ENCODE data around the gene JAZF1.

Gene JAZF1

GRCh38 chr7:28157076-28157745, 23.4 kb downstream of the JAZF1 start:
- H3K4me1 ChIP-seq (ENCODE audit: low read length): peaks cover 40% of the 10 kb centered on the region
- no peak overlapping the region for H2AFZ ChIP-seq (ENCODE audit: low read length)
- no peak for DNase-seq
- no peak for TF ChIP-seq CTCF (IDR thresholded peaks at IDR 0.05; ENCODE audit: low read length)
- TF ChIP-seq EZH2phosphoT487 (IDR thresholded peaks at IDR 0.05; ENCODE audit: low read length): no peak
- no peak for TF ChIP-seq EZH2 (optimal IDR thresholded peaks at IDR 0.05; ENCODE audit: low read depth, low read length)
- H3K27ac ChIP-seq (ENCODE audit: low read length): no peak overlapping the region
- H3K9me3 ChIP-seq (replicated peaks; ENCODE audit: insufficient read depth, low read length): no peaks in the 10 kb centered on the region
- peaks cover 15% of the 10 kb centered on the region for H3F3A ChIP-seq (ENCODE audit: insufficient read depth, low read length)
- H3K9ac ChIP-seq (ENCODE audit: low read length): no peak overlapping the region
- H3K27me3 ChIP-seq (replicated peaks; ENCODE audit: insufficient read depth, low read length): peaks cover 35% of the 10 kb centered on the region
- H3K36me3 ChIP-seq (replicated peaks; ENCODE audit: insufficient read depth, low read length): no peaks in the 10 kb centered on the region
- no peaks in the 10 kb centered on the region for H3K9me2 ChIP-seq (replicated peaks; ENCODE audit: insufficient read depth, low read length)
- H4K20me1 ChIP-seq (ENCODE audit: insufficient read depth, low read length): no peaks in the 10 kb centered on the region; the same call in 1 of the 2 replicates
- H3K79me2 ChIP-seq (ENCODE audit: low read length): 0 out of 2 replicates have a peak, but pooled peaks cover 2% of the 10 kb centered on the region
- H3K4me2 ChIP-seq (ENCODE audit: low read depth, low read length): no peak overlapping the region
- no peak overlapping the region for H3K4me3 ChIP-seq (ENCODE audit: low read length)

GRCh38 chr7:28156401-28156800, 24.2 kb downstream of the JAZF1 start:
- 0 out of 2 replicates have a peak, but pooled peaks cover 2% of the 10 kb centered on the region for H3K79me2 ChIP-seq (ENCODE audit: low read length)
- TF ChIP-seq EZH2 (optimal IDR thresholded peaks at IDR 0.05; ENCODE audit: low read depth, low read length) (no peak), CTCF (IDR thresholded peaks at IDR 0.05; ENCODE audit: low read length) (no peak), EZH2phosphoT487 (IDR thresholded peaks at IDR 0.05; ENCODE audit: low read length) (no peak)
- no peak overlapping the region for H3K9ac ChIP-seq (ENCODE audit: low read length)
- H3K4me1 ChIP-seq (ENCODE audit: low read length): peaks cover 44% of the 10 kb centered on the region
- H3F3A ChIP-seq (ENCODE audit: insufficient read depth, low read length): peaks cover 19% of the 10 kb centered on the region
- no peak overlapping the region for H3K4me2 ChIP-seq (ENCODE audit: low read depth, low read length)
- H3K9me3 ChIP-seq (replicated peaks; ENCODE audit: insufficient read depth, low read length): no peaks in the 10 kb centered on the region
- H3K36me3 ChIP-seq (replicated peaks; ENCODE audit: insufficient read depth, low read length): no peaks in the 10 kb centered on the region
- H2AFZ ChIP-seq (ENCODE audit: low read length): no peak overlapping the region
- H4K20me1 ChIP-seq (ENCODE audit: insufficient read depth, low read length): no peaks in the 10 kb centered on the region; the same call in 1 of the 2 replicates
- peaks cover 35% of the 10 kb centered on the region for H3K27me3 ChIP-seq (replicated peaks; ENCODE audit: insufficient read depth, low read length)
- no peak overlapping the region for H3K27ac ChIP-seq (ENCODE audit: low read length)
- no peaks in the 10 kb centered on the region for H3K9me2 ChIP-seq (replicated peaks; ENCODE audit: insufficient read depth, low read length)
- no peak overlapping the region for H3K4me3 ChIP-seq (ENCODE audit: low read length)
- no peak for DNase-seq

GRCh38 chr7:28155964-28156363, 24.6 kb downstream of the JAZF1 start:
- H4K20me1 ChIP-seq (ENCODE audit: insufficient read depth, low read length): no peaks in the 10 kb centered on the region; the same call in 1 of the 2 replicates
- H3K4me2 ChIP-seq (ENCODE audit: low read depth, low read length): no peak overlapping the region
- peaks cover 19% of the 10 kb centered on the region for H3F3A ChIP-seq (ENCODE audit: insufficient read depth, low read length)
- DNase-seq: no peak
- TF ChIP-seq EZH2phosphoT487 (IDR thresholded peaks at IDR 0.05; ENCODE audit: low read length) (no peak), EZH2 (optimal IDR thresholded peaks at IDR 0.05; ENCODE audit: low read depth, low read length) (no peak), CTCF (IDR thresholded peaks at IDR 0.05; ENCODE audit: low read length) (no peak)
- H2AFZ ChIP-seq (ENCODE audit: low read length): no peak overlapping the region
- H3K9me2 ChIP-seq (replicated peaks; ENCODE audit: insufficient read depth, low read length): no peaks in the 10 kb centered on the region
- peaks cover 35% of the 10 kb centered on the region for H3K27me3 ChIP-seq (replicated peaks; ENCODE audit: insufficient read depth, low read length)
- H3K9me3 ChIP-seq (replicated peaks; ENCODE audit: insufficient read depth, low read length): no peaks in the 10 kb centered on the region
- peaks cover 46% of the 10 kb centered on the region for H3K4me1 ChIP-seq (ENCODE audit: low read length)
- no peak overlapping the region for H3K27ac ChIP-seq (ENCODE audit: low read length)
- no peak overlapping the region for H3K9ac ChIP-seq (ENCODE audit: low read length)
- 0 out of 2 replicates have a peak, but pooled peaks cover 2% of the 10 kb centered on the region for H3K79me2 ChIP-seq (ENCODE audit: low read length)
- H3K36me3 ChIP-seq (replicated peaks; ENCODE audit: insufficient read depth, low read length): no peaks in the 10 kb centered on the region
- no peak overlapping the region for H3K4me3 ChIP-seq (ENCODE audit: low read length)

All from MM.1S (cell line).